ENCODE results near the gene GPD2.

DNA sequence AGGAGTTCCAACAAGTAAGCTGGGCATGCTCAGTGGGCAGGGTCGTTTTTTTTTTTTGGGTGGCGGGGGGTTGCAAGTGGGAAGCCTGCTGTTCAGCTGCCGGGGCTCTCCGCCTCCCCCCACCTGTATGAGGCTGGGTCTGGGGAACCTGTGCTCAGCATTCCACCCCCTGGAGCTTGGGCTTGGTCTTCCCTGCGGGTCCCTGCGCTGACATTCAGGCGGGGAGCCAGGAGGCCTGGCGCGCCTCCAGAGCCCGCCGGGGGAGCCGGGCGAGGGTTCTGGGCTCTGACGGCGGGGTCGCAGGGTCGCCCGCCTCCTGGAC lies 822 bp upstream of the GPD2 start:
- TF ChIP-seq, protein P1, sequence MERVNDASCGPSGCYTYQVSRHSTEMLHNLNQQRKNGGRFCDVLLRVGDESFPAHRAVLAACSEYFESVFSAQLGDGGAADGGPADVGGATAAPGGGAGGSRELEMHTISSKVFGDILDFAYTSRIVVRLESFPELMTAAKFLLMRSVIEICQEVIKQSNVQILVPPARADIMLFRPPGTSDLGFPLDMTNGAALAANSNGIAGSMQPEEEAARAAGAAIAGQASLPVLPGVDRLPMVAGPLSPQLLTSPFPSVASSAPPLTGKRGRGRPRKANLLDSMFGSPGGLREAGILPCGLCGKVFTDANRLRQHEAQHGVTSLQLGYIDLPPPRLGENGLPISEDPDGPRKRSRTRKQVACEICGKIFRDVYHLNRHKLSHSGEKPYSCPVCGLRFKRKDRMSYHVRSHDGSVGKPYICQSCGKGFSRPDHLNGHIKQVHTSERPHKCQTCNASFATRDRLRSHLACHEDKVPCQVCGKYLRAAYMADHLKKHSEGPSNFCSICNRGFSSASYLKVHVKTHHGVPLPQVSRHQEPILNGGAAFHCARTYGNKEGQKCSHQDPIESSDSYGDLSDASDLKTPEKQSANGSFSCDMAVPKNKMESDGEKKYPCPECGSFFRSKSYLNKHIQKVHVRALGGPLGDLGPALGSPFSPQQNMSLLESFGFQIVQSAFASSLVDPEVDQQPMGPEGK (tag by site-specific recombination; IDR thresholded peaks at IDR 0.05) = no peak
- TF ChIP-seq, protein P2, sequence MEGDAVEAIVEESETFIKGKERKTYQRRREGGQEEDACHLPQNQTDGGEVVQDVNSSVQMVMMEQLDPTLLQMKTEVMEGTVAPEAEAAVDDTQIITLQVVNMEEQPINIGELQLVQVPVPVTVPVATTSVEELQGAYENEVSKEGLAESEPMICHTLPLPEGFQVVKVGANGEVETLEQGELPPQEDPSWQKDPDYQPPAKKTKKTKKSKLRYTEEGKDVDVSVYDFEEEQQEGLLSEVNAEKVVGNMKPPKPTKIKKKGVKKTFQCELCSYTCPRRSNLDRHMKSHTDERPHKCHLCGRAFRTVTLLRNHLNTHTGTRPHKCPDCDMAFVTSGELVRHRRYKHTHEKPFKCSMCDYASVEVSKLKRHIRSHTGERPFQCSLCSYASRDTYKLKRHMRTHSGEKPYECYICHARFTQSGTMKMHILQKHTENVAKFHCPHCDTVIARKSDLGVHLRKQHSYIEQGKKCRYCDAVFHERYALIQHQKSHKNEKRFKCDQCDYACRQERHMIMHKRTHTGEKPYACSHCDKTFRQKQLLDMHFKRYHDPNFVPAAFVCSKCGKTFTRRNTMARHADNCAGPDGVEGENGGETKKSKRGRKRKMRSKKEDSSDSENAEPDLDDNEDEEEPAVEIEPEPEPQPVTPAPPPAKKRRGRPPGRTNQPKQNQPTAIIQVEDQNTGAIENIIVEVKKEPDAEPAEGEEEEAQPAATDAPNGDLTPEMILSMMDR (tag by site-specific recombination; IDR thresholded peaks at IDR 0.05) = no peak
- TF ChIP-seq ZNF114 (tag by site-specific recombination; IDR thresholded peaks at IDR 0.05) = no peak
- TF ChIP-seq, protein P3, sequence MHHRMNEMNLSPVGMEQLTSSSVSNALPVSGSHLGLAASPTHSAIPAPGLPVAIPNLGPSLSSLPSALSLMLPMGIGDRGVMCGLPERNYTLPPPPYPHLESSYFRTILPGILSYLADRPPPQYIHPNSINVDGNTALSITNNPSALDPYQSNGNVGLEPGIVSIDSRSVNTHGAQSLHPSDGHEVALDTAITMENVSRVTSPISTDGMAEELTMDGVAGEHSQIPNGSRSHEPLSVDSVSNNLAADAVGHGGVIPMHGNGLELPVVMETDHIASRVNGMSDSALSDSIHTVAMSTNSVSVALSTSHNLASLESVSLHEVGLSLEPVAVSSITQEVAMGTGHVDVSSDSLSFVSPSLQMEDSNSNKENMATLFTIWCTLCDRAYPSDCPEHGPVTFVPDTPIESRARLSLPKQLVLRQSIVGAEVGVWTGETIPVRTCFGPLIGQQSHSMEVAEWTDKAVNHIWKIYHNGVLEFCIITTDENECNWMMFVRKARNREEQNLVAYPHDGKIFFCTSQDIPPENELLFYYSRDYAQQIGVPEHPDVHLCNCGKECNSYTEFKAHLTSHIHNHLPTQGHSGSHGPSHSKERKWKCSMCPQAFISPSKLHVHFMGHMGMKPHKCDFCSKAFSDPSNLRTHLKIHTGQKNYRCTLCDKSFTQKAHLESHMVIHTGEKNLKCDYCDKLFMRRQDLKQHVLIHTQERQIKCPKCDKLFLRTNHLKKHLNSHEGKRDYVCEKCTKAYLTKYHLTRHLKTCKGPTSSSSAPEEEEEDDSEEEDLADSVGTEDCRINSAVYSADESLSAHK (tag by site-specific recombination; IDR thresholded peaks at IDR 0.05) = no peak
- TF ChIP-seq KLF8 (tag by site-specific recombination; IDR thresholded peaks at IDR 0.05) = no peak
- no peak for TF ChIP-seq ZNF664 (tag by site-specific recombination; IDR thresholded peaks at IDR 0.05)
- no peak for TF ChIP-seq ZSCAN23 (tag by site-specific recombination; IDR thresholded peaks at IDR 0.05)
- TF ChIP-seq, protein P4, sequence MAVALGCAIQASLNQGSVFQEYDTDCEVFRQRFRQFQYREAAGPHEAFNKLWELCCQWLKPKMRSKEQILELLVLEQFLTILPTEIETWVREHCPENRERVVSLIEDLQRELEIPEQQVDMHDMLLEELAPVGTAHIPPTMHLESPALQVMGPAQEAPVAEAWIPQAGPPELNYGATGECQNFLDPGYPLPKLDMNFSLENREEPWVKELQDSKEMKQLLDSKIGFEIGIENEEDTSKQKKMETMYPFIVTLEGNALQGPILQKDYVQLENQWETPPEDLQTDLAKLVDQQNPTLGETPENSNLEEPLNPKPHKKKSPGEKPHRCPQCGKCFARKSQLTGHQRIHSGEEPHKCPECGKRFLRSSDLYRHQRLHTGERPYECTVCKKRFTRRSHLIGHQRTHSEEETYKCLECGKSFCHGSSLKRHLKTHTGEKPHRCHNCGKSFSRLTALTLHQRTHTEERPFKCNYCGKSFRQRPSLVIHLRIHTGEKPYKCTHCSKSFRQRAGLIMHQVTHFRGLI (tag by site-specific recombination; IDR thresholded peaks at IDR 0.05) = no peak
- no peak for TF ChIP-seq ZNF623 (tag by site-specific recombination; IDR thresholded peaks at IDR 0.05)
- TF ChIP-seq ZNF747 (tag by site-specific recombination; IDR thresholded peaks at IDR 0.05) = no peak
- no peak for TF ChIP-seq KLF1 (tag by site-specific recombination; IDR thresholded peaks at IDR 0.05)
- TF ChIP-seq ZNF121 (tag by site-specific recombination; IDR thresholded peaks at IDR 0.05) = no peak
